ENCODE data around the gene PARPBP.
"Not testable (repeated sequence)": the region's sequence is repeated elsewhere in the genome, so short reads cannot be mapped to it uniquely, and the experiment has no call there.

- TF ChIP-seq CTCF (IDR thresholded peaks at IDR 0.05); POLR2AphosphoS5 (IDR thresholded peaks at IDR 0.05; ENCODE audit: low read depth, low read length); REST (IDR thresholded peaks at IDR 0.05; ENCODE audit: insufficient read depth in 1 of 2, low read depth in 2 of 2, low read length in 1 of 2): not testable (repeated sequence)
These were observed 17.6 kb downstream of the PARPBP start for GRCh38 chr12:102137619-102138018.

All from Panc1 (cell line).